ENCODE data around the gene ATG2A. TPM values are rescaled to one million over a fixed set of nuclear protein-coding genes. Genes with fewer than 3 reads are reported as not detected.

ATG2A gene
- total and polyA plus RNA-seq, 9 of the 15 experiments (the other 6 are each of a cell fraction or from before 2014, with no cell fraction given) = 0.25 to 45.9 (median 5.2) TPM

GRCh38 chr11:64894070-64894811, 22.8 kb downstream of the ATG2A start (continued):
- no peak for TF ChIP-seq PTTG1 (tag; IDR thresholded peaks at IDR 0.05; ENCODE audit: low read depth)
- no peak for TF ChIP-seq MEF2D (tag; conservative IDR thresholded peaks at IDR 0.05; ENCODE audit: low read depth)
- no peak for TF ChIP-seq ARID4B (CRISPR knock-in tag; IDR thresholded peaks at IDR 0.05)
- no peak for TF ChIP-seq KDM5B (IDR thresholded peaks at IDR 0.05; ENCODE audit: insufficient replicate concordance, low read depth, low read length)
- TF ChIP-seq HDAC3 (IDR thresholded peaks at IDR 0.05; ENCODE audit: borderline replicate concordance, partially characterized antibody) = no peak
- no peak for TF ChIP-seq ZBTB40 (IDR thresholded peaks at IDR 0.05)
- TF ChIP-seq ZBTB40 (CRISPR knock-in tag; IDR thresholded peaks at IDR 0.05) = no peak
- TF ChIP-seq THRAP3 (IDR thresholded peaks at IDR 0.05; ENCODE audit: borderline replicate concordance) = no peak
- TF ChIP-seq CTCFL (IDR thresholded peaks at IDR 0.05; ENCODE audit: borderline replicate concordance, insufficient read depth, low read depth, low read length, poor library complexity, severe bottlenecking) = peak; percentile 87
- no peak for TF ChIP-seq HNRNPK (IDR thresholded peaks at IDR 0.05; ENCODE audit: low read depth, low read length, poor library complexity, severe bottlenecking)

Data from K562 (cell line).